Measurements from ENCODE around the gene RPS27. TPM values are rescaled to one million over a fixed set of nuclear protein-coding genes. Genes with fewer than 3 reads are reported as not detected.

The RPS27 gene
- total and polyA plus RNA-seq, 2 of the 13 experiments (the other 11 are each of a cell fraction or from before 2014, with no cell fraction given) = 3,737 to 9,964 TPM

DNA sequence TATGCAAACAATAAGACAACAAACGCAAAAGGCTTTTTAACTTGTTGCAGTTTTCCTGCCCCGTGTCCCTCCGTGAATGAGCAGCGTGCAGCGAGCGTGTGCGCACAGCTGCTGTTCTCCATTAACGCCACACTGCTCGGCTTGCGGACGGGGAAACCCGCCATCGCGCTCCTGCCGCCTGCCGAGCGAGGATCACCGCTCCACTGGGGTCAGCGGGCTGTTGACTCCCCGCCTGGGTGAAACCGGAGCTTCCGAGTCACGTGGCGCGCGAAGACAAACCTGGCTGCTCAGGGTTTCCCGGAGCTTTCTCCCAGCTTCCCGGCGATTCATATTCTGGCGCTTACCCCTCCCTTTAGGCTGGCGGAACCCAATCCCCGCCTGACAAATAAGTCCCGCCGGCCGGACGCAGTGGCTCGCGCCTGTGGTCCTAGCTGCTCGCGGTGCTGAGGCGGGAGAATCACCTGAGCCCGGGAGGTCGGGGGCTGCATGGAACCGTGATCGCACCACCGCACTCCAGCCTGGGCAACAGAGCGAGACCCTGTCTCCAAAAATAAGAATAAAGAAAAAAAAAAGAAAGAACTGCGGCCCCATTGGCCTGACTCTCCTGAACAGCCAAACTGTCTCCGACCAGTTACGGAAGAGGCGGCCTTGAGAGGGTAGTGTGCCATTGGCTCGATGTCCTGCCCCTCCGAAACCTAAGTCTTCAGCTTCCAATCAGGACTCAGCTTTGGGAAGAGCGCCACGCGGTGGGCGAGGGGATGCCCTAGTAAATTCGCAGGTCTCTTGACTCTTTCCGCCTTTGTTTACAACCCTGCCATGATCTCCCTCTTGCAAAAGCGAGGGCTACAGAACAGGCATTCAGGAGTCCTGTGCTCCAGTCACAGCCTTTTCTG lies 23.2 kb upstream of the RPS27 start, which contains the start of gene CREB3L4 (continued):
- TF ChIP-seq GMEB2 (CRISPR knock-in tag; IDR thresholded peaks at IDR 0.05; ENCODE audit: low read depth) (no peak), ZNF282 (IDR thresholded peaks at IDR 0.05; ENCODE audit: partially characterized antibody) (no peak), MEIS1 (CRISPR knock-in tag; IDR thresholded peaks at IDR 0.05; ENCODE audit: borderline replicate concordance) (peak; percentile 83), KIAA2018 (CRISPR knock-in tag; IDR thresholded peaks at IDR 0.05; ENCODE audit: borderline replicate concordance) (no peak), NCOR1 (IDR thresholded peaks at IDR 0.05; ENCODE audit: borderline replicate concordance, low read length) (0 out of 2 replicates have a peak, but pooled peaks have one; percentile 9), GATAD1 (CRISPR knock-in tag; IDR thresholded peaks at IDR 0.05) (peak; percentile 43), ZNF674 (CRISPR knock-in tag; IDR thresholded peaks at IDR 0.05; ENCODE audit: low read depth) (no peak), ZNF234 (CRISPR knock-in tag; conservative IDR thresholded peaks at IDR 0.05) (peak; percentile 79; the same call in 1 of the 2 replicates), ZBTB42 (CRISPR knock-in tag; IDR thresholded peaks at IDR 0.05) (no peak), RBFOX2 (IDR thresholded peaks at IDR 0.05; ENCODE audit: low read depth, low read length) (peak; percentile 93)
- TF ChIP-seq, protein P1, sequence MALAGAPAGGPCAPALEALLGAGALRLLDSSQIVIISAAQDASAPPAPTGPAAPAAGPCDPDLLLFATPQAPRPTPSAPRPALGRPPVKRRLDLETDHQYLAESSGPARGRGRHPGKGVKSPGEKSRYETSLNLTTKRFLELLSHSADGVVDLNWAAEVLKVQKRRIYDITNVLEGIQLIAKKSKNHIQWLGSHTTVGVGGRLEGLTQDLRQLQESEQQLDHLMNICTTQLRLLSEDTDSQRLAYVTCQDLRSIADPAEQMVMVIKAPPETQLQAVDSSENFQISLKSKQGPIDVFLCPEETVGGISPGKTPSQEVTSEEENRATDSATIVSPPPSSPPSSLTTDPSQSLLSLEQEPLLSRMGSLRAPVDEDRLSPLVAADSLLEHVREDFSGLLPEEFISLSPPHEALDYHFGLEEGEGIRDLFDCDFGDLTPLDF (CRISPR knock-in tag; IDR thresholded peaks at IDR 0.05) = peak; percentile 82
- TF ChIP-seq, protein P2, sequence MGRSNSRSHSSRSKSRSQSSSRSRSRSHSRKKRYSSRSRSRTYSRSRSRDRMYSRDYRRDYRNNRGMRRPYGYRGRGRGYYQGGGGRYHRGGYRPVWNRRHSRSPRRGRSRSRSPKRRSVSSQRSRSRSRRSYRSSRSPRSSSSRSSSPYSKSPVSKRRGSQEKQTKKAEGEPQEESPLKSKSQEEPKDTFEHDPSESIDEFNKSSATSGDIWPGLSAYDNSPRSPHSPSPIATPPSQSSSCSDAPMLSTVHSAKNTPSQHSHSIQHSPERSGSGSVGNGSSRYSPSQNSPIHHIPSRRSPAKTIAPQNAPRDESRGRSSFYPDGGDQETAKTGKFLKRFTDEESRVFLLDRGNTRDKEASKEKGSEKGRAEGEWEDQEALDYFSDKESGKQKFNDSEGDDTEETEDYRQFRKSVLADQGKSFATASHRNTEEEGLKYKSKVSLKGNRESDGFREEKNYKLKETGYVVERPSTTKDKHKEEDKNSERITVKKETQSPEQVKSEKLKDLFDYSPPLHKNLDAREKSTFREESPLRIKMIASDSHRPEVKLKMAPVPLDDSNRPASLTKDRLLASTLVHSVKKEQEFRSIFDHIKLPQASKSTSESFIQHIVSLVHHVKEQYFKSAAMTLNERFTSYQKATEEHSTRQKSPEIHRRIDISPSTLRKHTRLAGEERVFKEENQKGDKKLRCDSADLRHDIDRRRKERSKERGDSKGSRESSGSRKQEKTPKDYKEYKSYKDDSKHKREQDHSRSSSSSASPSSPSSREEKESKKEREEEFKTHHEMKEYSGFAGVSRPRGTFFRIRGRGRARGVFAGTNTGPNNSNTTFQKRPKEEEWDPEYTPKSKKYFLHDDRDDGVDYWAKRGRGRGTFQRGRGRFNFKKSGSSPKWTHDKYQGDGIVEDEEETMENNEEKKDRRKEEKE (IDR thresholded peaks at IDR 0.05) = no peak
